GM21717 (cell line): Measurements from ENCODE around the gene SF3B3.
"Not testable (repeated sequence)": the region's sequence is repeated elsewhere in the genome, so short reads cannot be mapped to it uniquely, and the experiment has no call there.

ENCODE experiments used
- ATAC-seq: cut with Tn5 transposase; IDR thresholded peaks from one replicate; pipeline ENCODE4 v1.9.1; 2021; ENCODE audit warnings: mild to moderate bottlenecking, moderate library complexity; ENCODE audit not compliant: unreplicated experiment

Gene SF3B3

DNA sequence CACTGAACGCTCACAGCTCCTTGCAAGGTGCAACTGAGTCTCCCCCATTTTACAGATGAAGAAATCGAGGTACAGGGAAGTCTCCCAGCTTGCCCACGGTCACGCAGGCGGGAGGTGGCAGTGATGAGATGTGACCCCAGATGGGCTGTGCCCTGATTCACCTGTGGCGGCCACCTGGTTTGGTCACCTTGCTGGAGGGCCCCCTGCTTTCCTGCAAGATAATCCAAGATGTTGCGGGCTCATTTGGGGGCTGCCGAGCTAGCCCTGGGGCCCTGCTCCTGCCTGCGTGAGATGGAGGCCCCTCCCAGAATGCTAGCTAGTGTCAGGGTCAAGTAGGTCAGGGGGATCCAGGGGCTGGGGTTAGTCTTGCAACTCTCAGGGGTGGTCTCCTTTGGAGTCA, 63.1 kb downstream of the SF3B3 start:
- ATAC-seq = no peak

DNA sequence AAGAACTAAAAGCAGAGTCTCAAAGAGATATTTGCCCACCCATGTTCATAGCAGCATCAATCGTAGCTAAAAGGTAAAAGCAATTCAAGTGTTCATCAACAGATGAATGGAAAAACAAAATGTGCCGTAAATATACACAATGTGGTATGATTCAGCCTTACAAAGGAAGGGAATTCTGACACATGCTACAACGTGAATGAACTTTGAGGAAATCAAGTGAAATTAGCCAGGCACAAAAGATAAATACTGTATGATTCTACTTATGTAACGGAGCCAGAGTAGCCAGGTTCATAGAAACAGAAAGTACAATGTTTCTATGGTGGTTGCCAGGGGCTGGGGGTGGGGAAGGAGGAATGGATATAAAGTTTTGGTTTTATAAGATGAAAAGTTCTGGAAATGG, 64.9 kb downstream of the SF3B3 start:
- ATAC-seq = no peak

DNA sequence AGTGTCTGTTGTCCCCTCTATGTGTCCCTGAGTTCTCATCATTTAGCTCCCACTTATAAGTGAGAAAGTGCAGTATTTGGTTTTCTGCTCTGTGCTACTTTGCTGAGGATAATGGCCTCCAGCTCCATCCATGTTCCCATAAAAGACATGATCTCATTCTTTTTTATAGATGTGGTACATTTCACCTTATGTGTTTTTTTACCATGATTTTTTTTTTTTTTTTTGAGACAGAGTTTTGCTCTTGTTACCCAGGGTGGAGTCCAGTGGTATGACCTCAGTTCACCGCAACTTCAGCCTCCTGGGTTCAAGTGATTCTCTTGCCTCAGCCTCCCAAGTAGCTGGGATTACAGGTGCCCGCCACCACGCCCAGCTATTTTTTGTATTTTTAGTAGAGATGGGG, 65.8 kb downstream of the SF3B3 start:
- ATAC-seq = not testable (repeated sequence)

DNA sequence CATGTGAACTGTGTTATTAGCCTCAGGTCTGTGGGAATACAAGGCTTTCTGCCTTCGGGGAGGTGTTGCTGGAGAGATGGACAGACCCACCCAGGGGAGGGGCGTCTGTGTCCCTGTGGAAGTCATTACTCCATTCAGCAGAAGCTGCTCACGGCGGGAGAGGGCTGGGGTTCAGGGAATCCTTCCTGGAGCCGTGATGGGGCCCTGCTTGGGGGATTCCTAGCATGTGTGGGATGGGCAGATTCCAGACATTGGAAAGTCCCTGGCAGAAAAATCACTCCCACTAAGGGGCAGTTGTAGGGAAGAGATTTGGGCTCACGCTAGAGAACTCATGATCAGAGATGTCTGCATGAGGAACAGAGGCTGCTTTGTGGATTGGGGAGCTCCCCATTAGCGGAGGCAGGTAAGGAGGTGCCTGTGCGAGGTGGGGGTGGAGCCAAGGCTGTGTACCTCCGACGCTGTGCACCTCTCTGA, 66.4 kb downstream of the SF3B3 start:
- ATAC-seq = no peak

DNA sequence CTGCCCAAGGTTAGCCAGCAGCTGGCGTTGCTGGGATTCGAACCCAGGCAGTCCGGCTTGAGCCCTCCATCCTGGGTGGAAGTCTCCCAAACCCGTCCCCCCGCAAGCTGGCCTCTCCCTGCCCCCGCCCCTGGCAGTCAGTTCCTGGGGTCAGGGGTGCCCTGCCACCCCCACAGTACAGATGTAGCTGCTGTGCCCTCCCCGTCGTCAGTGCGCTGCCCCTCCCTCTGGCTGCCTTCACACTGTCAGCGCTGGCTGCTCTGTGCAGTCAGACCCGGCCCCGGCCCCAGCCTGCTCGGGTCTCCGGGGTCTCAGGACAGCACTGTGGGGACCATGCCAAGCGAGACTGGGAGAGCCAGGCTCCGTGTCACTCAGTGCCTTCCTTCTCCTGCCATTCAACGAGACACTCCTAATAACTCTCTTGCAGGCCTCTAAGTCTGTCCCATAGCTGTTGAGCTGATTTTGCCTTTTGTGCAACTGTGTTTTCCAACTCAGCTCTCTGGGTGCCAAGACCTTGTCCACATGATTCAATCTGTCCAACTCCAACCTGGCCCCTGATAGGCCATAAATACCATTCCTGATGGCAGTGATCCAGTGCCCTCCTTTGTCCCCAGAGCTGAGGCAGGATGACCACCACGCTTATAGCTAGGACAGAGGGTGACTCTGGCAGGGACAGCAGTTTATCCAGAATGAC, 67.3 kb downstream of the SF3B3 start:
- ATAC-seq = no peak

DNA sequence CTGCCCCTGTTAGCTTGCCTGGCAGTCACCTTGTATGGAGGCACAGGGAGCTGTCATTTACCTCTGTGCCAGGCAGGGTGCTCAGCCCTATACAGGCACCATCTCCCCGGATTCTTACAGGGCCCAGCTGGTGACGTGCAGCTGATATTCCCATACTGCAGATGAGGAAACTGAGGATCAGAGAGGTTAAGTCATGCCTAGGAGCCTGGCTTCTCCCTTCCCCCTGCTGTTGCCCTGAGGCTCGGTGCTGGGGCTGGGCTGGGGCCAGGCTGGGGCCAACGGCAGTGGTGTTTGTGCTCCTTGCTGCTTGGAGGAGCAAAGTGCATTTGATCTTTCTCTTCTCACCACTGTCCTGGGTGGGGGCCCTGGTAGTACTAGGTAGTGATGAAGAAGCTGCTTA, 68.0 kb downstream of the SF3B3 start:
- no peak for ATAC-seq

DNA sequence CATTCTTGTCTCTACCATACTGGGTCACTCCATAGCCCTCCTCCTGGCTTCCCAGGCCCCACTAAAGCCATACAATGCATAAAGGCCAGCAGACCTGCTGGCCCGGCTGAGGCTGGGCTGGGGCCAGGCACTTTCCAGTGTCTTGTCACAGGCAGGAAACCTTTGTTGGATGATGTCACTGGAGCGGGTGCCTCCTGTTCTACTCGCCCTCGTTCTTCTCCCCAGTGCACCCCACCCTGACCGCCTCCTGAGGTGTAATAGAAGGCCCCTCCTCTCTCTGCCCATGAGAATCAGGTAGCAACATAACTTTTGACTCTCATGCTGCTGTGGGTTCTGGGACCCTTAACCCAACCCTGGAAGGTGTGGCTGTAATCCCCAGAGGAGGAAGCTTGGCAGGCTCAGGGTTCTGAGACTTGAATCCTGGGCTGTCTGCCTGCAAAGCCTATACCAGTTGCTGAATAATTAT, 68.5 kb downstream of the SF3B3 start:
- ATAC-seq = no peak

DNA sequence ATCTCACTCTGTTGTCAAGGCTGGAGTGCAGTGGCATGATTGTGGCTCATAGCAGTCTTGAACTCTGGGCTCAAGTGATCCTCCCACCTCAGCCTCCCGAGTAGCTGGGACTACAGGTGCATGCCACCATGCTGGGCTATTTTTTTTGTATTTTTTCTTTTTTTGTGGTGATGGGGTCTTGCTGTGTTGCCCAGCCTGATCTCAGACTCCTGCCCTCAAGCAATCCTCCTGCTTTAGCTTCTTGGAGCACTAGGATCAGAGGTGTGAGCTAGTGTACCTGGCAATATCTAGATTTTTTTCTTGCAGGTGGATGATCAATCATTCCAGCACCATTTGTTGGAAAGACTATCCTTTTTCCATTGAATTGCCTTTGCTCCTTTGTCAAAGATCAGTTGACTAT, 69.9 kb downstream of the SF3B3 start:
- ATAC-seq = no peak

DNA sequence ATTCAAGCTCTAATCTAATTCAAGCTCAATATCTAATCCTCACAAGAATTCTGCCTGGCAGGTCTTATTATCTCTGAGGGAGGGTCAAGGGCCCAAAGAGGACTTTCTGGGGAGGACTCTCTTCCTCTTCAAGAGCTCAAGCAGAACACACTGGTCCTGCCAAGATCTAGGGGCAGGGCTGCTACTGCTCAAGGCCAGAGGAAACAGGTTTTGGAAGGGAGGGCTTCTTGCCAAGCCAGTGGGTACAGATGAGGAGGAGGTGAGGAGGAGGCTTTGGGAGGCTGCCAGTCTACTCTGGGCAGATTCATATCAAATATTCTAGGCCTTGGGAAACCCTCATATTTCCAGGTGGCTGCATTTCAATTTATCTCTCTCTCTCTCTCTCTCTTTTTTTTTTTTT, 71.0 kb downstream of the SF3B3 start:
- no peak for ATAC-seq

DNA sequence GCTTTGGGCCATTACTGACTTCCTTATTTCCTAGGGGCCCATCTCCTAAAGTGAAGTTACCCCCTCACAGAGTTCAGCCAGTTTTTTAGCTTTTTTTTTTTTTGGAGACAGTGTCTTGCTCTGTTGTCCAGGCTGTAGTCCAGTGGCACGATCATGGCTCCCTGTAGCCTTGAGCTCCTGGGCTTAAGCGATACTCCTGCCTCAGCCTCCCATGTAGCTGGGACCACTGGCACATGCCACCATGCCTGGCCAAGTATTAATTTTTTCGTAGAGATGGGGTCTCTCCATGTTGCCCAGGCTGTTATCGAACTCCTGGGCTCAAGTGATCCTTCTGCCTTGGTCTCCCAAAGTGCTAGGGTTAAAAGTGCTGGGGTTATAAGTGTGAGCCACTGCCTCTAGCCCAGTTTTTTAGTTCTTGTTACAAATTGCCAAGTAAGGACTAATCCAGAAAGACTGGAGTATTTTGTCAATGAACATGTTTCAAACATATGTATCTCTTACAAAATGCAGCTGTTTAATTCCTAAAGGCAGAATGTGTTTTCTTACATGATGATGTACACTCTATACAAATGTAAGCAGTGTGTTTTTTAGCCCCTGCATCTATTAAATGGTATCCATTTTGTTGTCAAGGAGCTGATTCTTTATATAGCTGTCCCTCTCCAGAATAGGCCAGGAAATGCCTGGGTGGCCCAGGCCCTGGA, 73.7 kb downstream of the SF3B3 start:
- no peak for ATAC-seq

DNA sequence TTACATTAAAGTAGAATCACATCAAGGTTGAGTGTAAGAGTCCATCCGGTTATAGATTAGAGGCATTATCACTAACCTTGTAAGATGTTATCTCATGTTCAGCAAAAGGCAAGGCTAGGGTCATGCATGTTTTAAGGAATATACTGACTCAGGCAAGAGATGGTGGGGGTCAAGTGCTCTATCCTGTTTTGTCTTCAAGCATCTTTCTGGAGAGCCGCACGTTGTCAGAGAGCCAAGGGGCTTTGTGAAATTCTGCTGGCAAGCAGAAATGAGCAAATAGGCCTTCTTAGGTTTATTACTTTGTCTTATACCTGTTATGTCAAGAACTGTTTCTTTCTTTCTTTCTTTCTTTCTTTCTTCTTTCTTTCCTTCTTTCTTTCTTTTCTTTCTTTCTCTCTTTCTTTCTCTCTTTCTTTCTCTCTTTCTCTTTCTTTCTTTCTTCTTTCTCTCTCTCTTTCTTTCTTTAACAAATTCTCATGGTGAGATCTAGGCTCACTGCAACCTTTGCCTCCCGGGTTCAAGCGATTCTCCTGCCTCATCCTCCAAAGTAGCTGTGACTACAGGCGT, 75.4 kb downstream of the SF3B3 start:
- no peak for ATAC-seq

DNA sequence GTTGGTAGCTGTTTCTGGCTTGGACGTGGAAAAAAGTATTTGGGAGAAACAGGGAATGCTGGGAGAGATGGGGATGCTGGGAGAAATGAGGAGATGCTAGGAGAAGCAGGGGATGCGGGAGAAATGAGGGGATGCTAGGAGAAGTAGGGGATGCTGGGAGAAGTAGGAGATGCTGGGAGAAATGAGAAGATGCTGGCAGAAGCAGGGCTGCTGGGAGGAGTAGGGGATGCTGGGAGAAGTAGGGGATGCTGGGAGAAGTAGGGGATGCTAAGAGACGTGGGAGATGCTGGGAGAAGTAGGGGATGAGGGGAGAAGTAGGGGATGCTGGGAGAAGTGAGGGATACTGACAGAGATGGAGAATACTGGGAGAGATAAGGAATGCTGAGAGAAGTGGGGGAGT, 77.1 kb downstream of the SF3B3 start:
- ATAC-seq = no peak

DNA sequence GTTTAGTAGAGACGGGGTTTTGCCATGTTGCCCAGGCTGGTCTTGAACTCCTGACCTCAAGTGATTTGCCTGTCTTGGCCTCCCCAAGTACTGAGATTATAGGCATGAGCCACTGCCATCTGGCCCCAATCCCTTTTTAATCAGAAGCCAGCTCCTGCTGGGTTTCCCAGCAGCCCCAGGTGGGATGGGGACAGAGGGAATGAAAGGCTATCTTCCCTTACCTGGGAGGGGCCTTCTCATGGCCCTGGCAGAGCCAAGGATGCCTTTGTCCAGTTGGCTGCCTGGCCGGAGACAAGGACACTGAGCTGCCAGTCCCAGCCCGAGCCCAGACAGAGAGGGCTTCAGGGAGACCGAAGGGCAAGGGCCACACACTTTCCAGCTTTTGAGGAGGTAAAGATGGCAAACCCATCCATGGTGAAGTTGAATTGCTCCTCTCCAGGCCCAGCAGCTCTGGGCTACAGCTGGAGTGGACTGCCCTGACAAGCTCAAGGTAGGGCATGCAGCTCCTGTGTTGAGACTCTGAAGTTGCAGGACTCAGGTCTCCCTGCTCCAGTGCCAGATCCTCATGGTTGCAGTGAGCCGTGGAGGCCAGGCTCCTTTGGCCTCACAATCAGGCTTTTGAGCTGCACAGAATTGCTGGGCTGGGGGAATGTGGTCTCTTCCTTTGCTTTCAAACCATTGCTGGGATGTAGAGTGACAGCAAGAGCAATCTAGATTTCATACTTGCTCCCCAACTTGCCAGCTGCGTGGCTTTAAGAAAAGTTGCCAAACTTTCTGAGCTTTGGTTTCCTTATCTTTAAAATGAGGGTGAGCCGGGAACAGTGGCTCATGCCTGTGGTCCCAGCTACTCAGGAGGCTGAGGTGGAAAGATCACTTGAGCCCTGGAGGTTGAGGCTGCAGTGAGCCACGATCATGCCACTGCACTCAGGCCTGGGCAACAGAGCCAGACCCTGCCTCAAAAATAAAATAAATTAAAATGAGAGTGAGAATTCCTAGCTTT, 78.3 kb downstream of the SF3B3 start:
- no peak for ATAC-seq

DNA sequence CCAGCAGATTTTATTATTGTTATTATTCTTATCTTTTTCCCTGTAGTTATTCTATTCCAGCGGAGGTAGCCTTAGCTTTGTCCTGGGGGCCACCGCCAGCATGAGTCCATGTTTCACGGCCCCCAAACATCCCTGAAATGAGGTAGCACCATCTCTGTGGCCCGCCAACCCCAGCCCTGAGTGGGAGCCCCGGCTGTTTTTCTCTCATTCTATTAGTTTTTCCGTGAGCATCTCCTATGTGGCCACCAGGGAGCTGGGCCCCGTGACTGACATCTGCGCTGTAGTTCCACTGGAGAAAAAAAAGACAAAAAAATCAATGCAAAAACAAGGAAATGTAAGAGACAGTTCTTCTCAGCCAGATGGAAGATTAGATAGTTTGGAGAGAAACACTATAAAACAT, 79.2 kb downstream of the SF3B3 start:
- ATAC-seq = no peak

DNA sequence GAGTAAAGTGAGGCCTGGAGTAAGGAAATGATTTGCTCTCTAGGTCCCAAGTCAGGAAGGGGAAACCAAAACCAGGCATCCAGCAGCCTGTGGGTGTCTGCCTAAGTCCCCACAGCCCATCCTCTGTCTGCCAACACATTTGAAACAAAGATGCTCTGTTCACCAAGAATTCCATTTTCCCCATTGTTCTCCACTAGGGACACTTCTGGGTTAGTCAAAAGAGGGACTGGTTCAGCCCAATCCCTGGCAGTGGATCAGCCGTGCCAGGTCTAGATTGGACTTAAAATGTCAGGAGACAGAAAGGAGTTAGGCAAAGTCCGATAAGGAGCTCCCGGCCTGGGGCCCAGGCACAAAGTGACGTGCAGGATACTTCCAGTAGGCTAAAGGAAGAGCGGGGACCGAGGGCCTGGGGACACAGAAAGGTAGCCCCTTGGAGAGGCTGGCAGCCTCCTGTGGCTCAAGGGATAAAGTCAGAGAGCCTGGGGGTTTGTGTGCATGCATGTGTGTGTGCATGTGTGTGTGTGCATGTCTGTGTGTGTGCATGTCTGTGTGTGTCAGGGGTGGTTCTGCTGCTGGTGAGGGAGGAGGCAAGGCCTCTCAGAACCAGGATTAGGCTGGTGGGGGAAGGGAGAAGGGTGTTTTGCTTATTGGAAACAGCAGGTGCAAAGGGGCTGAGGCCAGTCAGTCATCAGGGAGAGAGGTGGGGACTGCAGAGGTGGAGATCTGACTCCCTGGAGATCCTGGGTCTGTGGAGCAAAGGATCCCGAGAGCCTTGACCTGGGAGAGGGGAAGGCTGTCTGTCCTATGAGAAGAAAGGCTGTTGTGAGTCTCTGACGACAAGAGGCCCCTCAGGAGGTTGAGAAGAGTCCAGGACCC, 81.0 kb downstream of the SF3B3 start:
- ATAC-seq = no peak

DNA sequence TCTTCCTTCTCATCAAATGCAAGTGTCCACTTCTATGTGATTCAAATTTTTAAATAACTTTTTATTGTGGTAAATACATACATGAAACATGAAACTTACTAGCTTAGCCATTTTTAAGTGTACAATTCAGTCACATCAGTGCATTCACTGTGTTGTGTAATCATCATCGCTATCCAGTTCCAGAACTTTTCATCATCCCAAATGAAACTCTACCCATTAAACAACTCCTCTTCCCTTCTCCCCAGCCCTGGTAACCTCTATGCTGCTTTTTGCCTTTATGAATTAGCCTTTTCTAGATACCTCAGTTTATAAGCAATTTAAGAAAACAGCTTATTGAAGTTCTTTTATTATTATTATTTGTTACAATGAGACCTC, 81.7 kb downstream of the SF3B3 start:
- ATAC-seq = no peak

DNA sequence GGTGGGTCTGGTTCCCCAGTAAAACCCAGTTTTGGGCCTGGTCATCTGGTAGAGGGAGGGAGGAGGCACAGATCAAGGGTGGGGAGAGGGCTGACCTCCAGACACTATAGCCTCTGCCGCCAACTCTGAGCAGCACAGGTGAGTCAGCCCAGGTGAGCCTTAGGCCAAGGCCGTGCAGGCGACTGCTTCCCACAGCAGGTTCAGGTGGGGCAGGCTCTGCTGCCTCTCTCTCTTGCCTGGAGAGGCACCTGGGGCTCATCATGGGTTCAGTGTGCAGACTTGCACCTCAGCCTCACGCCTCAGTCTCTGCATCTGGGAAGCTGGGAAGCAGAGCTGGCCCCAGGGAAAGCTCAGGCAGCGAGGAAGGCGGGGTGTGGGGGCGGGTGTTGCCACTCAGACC, 84.9 kb downstream of the SF3B3 start:
- ATAC-seq = no peak

DNA sequence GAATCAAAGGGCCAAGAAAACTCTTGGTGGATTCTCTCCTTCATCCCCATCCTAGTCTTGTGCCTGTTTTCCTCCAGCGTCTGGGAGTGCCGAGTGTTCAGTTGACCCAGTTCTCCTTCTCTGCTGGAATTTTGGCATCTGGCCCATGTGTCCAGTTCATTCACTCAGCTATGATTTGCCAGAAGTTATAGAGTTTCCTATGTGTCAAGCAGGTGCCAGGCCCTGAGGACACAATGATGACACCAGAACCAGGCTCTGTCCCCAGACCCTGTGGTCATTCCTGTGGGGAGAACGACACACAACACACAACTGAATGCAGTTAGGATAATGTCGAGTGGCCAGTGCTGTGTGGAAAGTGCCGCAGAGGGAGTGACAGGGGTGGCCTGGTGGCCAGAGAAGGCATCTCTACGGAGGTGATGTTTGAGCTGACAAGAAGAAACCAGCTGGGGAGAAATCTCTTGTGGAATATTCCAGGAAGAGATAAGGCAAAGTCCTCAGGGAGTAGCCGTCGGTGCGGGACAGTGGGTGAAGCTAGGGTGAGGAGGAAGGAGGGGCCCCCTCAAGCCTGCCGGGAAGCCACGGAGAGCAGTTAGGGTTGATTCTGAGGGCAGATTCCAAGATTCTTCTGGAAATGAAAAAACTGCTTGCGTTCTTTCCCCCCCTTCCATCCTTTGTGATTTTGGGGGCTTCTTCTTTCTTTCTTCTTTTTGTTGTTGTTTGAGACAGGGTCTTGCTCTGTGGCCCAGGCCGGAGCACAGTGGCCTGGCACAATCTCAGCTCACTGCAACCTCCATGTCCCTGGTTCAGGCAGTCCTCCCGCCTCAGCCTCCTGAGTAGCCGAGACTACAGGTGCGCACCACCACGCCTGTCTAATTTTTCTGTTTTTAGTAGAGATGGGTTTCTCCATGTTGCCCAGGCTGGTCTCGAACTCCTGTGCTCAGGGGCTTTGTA, 86.9 kb downstream of the SF3B3 start:
- ATAC-seq = no peak

DNA sequence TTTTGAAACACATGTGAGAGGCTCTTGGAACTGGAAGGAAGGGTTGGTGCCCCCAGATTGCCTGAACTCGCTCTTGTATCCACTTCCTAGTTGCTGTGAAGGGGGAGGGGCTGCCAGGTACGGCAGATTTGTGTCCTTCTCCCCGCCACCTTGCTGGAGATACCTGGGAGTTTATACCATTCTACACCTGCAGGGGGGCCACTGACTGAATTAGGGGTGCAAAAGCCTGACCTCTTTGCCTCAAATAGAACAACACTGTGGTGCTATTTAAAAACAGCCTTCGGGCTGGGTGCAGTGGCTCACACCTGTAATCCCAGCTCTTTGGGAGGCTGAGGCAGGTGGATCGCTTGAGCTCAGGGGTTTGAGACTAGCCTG, 87.6 kb downstream of the SF3B3 start:
- ATAC-seq = no peak
